HEK293 (cell line): ENCODE results near the gene TEC.

Experiments
- CTCF ChIP-seq: fragments of 450-650 bp; formaldehyde crosslinking; IDR thresholded peaks from 2 replicates; pipeline ENCODE4 v1.5.1; 2016; ENCODE audit warnings: missing biosample characterization, missing genetic modification characterization
- KLF9 ChIP-seq: fragments of 450-650 bp; formaldehyde crosslinking; IDR thresholded peaks from 2 replicates; pipeline ENCODE4 v1.5.1; 2016; ENCODE audit warnings: missing biosample characterization, missing genetic modification characterization, low read depth
- SP3 ChIP-seq: fragments of 450-650 bp; formaldehyde crosslinking; IDR thresholded peaks from 2 replicates; pipeline ENCODE4 v1.5.1; 2016; ENCODE audit warnings: missing biosample characterization, missing genetic modification characterization
- ZBTB21 ChIP-seq: fragments of 450-650 bp; formaldehyde crosslinking; IDR thresholded peaks from 2 replicates; pipeline ENCODE4 v1.5.1; 2017; ENCODE audit warnings: missing biosample characterization, missing genetic modification characterization
- ZBTB48 ChIP-seq: fragments of 450-650 bp; formaldehyde crosslinking; IDR thresholded peaks from 2 replicates; pipeline ENCODE4 v1.5.1; 2016; ENCODE audit warnings: missing biosample characterization, missing genetic modification characterization
- ZNF138 ChIP-seq: fragments of 450-650 bp; formaldehyde crosslinking; IDR thresholded peaks from 2 replicates; pipeline ENCODE4 v1.5.1; 2016; ENCODE audit warnings: missing biosample characterization, missing genetic modification characterization, borderline replicate concordance
- ZNF18 ChIP-seq: fragments of 450-650 bp; formaldehyde crosslinking; IDR thresholded peaks from 2 replicates; pipeline ENCODE4 v1.5.1; 2016; ENCODE audit warnings: missing biosample characterization, missing genetic modification characterization
- ZNF600 ChIP-seq: fragments of 450-650 bp; formaldehyde crosslinking; IDR thresholded peaks from 2 replicates; pipeline ENCODE4 v1.5.1; 2016; ENCODE audit warnings: missing biosample characterization, missing genetic modification characterization
- ZNF610 ChIP-seq: fragments of 450-650 bp; formaldehyde crosslinking; IDR thresholded peaks from 2 replicates; pipeline ENCODE4 v1.5.1; 2016; ENCODE audit warnings: missing biosample characterization, missing genetic modification characterization, borderline replicate concordance
- ZNF660 ChIP-seq: fragments of 450-650 bp; IDR thresholded peaks from 2 replicates; pipeline ENCODE4 v1.5.1; 2018; ENCODE audit warnings: missing biosample characterization, mild to moderate bottlenecking, missing genetic modification characterization
- ZNF777 ChIP-seq: fragments of 450-650 bp; formaldehyde crosslinking; IDR thresholded peaks from 2 replicates; pipeline ENCODE4 v1.5.1; 2017; ENCODE audit warnings: missing biosample characterization, missing genetic modification characterization, borderline replicate concordance

DNA sequence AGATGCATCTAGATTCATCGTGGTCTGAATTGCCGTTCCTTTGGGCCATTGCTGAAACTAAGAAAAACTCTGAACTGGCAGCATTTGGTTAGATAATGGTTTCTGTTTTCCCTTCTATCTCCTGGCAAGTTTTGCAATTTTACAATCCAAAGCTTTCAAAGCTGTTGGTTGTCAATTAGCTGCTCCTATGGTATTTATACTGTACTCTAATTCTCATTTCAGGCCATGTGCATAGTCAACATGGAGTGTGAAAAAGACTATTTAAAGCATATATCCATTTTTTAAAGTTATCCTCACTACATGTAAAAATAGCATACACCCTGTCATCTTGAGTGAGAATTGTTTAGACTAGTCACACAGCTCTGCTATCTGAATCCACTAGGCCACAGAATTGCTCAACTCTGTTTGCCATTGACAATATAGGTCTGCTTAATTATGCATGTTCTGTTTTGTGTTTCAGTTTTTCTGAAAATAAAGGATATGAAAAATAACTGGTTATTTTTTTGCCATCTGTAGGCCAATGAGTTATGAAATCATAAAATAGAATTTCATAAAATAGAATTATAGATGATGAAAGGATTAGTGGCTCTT lies 27.7 kb upstream of the TEC start:
- TF ChIP-seq ZNF777 (tag by site-specific recombination) (no peak), KLF9 (tag by site-specific recombination) (no peak), ZNF600 (no peak), SP3 (tag by site-specific recombination) (no peak), CTCF (tag by site-specific recombination) (no peak), ZNF660 (no peak), ZBTB48 (no peak), ZNF18 (no peak), ZBTB21 (tag by site-specific recombination) (no peak), ZNF610 (tag by site-specific recombination) (no peak), ZNF138 (tag by site-specific recombination) (no peak)
